Fibroblast of lung (primary cell): ENCODE results near the gene KCNJ5. TPM values are rescaled to one million over a fixed set of nuclear protein-coding genes. Genes with fewer than 3 reads are reported as not detected.

Source experiments
- DNase-seq, 2 donors: peaks; one replicate each; pipeline versions ENCODE4 v3.0.0 to v3.0.0-alpha.2; 2010; ENCODE audit warnings: low read depth in 2 of 2
- H2AFZ ChIP-seq: 2 replicates; pipeline ENCODE4 v1.5.1; 2012; ENCODE audit warnings: low read length, control low read depth, inconsistent platforms
- H3K27ac ChIP-seq: 2 replicates; pipeline ENCODE4 v1.5.1; 2011; ENCODE audit warnings: low read length, control low read depth; ENCODE audit not compliant: insufficient read depth
- H3K27me3 ChIP-seq: 2 replicates; pipeline ENCODE4 v1.5.1; 2011; ENCODE audit warnings: mild to moderate bottlenecking, low read length; ENCODE audit not compliant: control insufficient read depth, insufficient read depth
- H3K36me3 ChIP-seq: 2 replicates; pipeline ENCODE4 v1.5.1; 2011; ENCODE audit warnings: low read length; ENCODE audit not compliant: control insufficient read depth, insufficient read depth
- H3K4me1 ChIP-seq: 2 replicates; pipeline ENCODE4 v1.5.1; 2011; ENCODE audit warnings: low read length; ENCODE audit not compliant: control insufficient read depth, insufficient read depth; ENCODE audit errors: extremely low read depth
- H3K4me2 ChIP-seq: 2 replicates; pipeline ENCODE4 v1.5.1; 2011; ENCODE audit warnings: low read length, control low read depth; ENCODE audit not compliant: insufficient read depth; ENCODE audit errors: extremely low read depth
- H3K4me3 ChIP-seq, 4 experiments: fragments of 200-600 bp in 1 of 4; sonication (generic) in 1 of 4; replicated peaks in 1 of 4; 2 replicates each; pipeline ENCODE4 v1.5.1; 2011 to 2016; ENCODE audit warnings: low read length in 4 of 4, low read depth in 3 of 4, mild to moderate bottlenecking in 3 of 4, control low read depth in 2 of 4, inconsistent platforms in 1 of 4, mixed read lengths in 1 of 4; ENCODE audit not compliant: insufficient read depth in 1 of 4; ENCODE audit errors: control extremely low read depth in 1 of 4
- H3K79me2 ChIP-seq: 2 replicates; pipeline ENCODE4 v1.5.1; 2012; ENCODE audit warnings: mild to moderate bottlenecking, low read length, inconsistent platforms; ENCODE audit not compliant: control insufficient read depth, insufficient read depth
- H3K9ac ChIP-seq: 2 replicates; pipeline ENCODE4 v1.5.1; 2011; ENCODE audit warnings: mild to moderate bottlenecking, low read length, control low read depth; ENCODE audit not compliant: insufficient read depth
- H3K9me3 ChIP-seq: 2 replicates; pipeline ENCODE4 v1.5.1; 2012; ENCODE audit warnings: low read depth, low read length; ENCODE audit not compliant: control insufficient read depth, insufficient read depth
- H4K20me1 ChIP-seq: 2 replicates; pipeline ENCODE4 v1.5.1; 2011; ENCODE audit warnings: low read length; ENCODE audit not compliant: control insufficient read depth, insufficient read depth; ENCODE audit errors: extremely low read depth
- CTCF ChIP-seq, 2 donors: IDR thresholded peaks in 1 of 2; conservative IDR thresholded peaks in 1 of 2; 1 replicate in 1 of 2; 2 replicates in 1 of 2; pipeline ENCODE4 v1.5.1; 2011 to 2012; ENCODE audit warnings: low read length in 2 of 2, control low read depth in 1 of 2, inconsistent platforms in 1 of 2, low read depth in 1 of 2, mild to moderate bottlenecking in 1 of 2
- EZH2 ChIP-seq: IDR thresholded peaks from 2 replicates; pipeline ENCODE4 v1.5.1; 2012; ENCODE audit warnings: low read length, control low read depth, mild to moderate bottlenecking; ENCODE audit errors: missing control alignments
- polyA plus RNA-seq, 2 donors: library from polyadenylated mRNA; depleted of rRNA in 1 of 2; stranded (reverse) in 1 of 2; unstranded in 1 of 2; fragments of >200 nt; gene quantifications; 2 replicates each; pipeline ENCODE4 v1.2.1, GENCODE V29; 2011 to 2012; ENCODE audit warnings: missing spikeins in 1 of 2
- total RNA-seq: library from RNA; depleted of rRNA; stranded (reverse); fragments of >200 nt; gene quantifications from 2 replicates; pipeline ENCODE4 v1.2.1, GENCODE V29; 2014

KCNJ5 gene
- total and polyA plus RNA-seq, 2 donors (not counting 1 experiment from before 2014, with no cell fraction given): 0.24 to 0.33 TPM

GRCh38 chr11:128948583-128948982 is 57.4 kb downstream of the KCNJ5 start:
- Histone ChIP-seq H3K4me1 (no peaks in the 10 kb centered on the region), H3K79me2 (no peaks in the 10 kb centered on the region), H3K27me3 (no peaks in the 10 kb centered on the region), H3K9ac (no peak overlapping the region), H3K27ac (no peak overlapping the region), H4K20me1 (no peaks in the 10 kb centered on the region), H3K4me2 (no peak overlapping the region), H2AFZ (no peak overlapping the region), H3K9me3 (no peaks in the 10 kb centered on the region), H3K4me3 (no peak overlapping the region), H3K36me3 (no peaks in the 10 kb centered on the region)
- TF ChIP-seq CTCF (conservative IDR thresholded peaks at IDR 0.05 in 1 of 2, IDR thresholded peaks at IDR 0.05 in 1 of 2; ENCODE audit: low read depth in 1 of 2, low read length in 2 of 2): peak; percentile 3 to 20
- TF ChIP-seq EZH2: no peak
- no peak for DNase-seq

GRCh38 chr11:128949791-128950454 is 58.8 kb downstream of the KCNJ5 start:
- H3K27me3 ChIP-seq: no peaks in the 10 kb centered on the region
- no peaks in the 10 kb centered on the region for H3K36me3 ChIP-seq
- no peaks in the 10 kb centered on the region for H3K4me1 ChIP-seq
- no peak overlapping the region for H3K27ac ChIP-seq
- no peak overlapping the region for H3K4me2 ChIP-seq
- DNase-seq: peak in 1 of 2 donors; percentile 59
- no peak overlapping the region for H2AFZ ChIP-seq
- no peaks in the 10 kb centered on the region for H3K79me2 ChIP-seq
- H3K9ac ChIP-seq: no peak overlapping the region
- H4K20me1 ChIP-seq: no peaks in the 10 kb centered on the region
- no peaks in the 10 kb centered on the region for H3K9me3 ChIP-seq
- TF ChIP-seq EZH2 (no peak), CTCF (conservative IDR thresholded peaks at IDR 0.05 in 1 of 2, IDR thresholded peaks at IDR 0.05 in 1 of 2; ENCODE audit: low read depth in 1 of 2, low read length in 2 of 2) (no peak)
- no peak overlapping the region for H3K4me3 ChIP-seq

GRCh38 chr11:128953151-128953550 is 62.0 kb downstream of the KCNJ5 start:
- Histone ChIP-seq H2AFZ (no peak overlapping the region), H3K36me3 (no peaks in the 10 kb centered on the region), H4K20me1 (no peaks in the 10 kb centered on the region), H3K4me1 (no peaks in the 10 kb centered on the region), H3K4me2 (no peak overlapping the region), H3K4me3 (no peak overlapping the region), H3K27ac (no peak overlapping the region), H3K79me2 (no peaks in the 10 kb centered on the region), H3K9me3 (no peaks in the 10 kb centered on the region), H3K27me3 (no peaks in the 10 kb centered on the region), H3K9ac (no peak overlapping the region)
- no peak for DNase-seq
- TF ChIP-seq EZH2: no peak
- no peak for TF ChIP-seq CTCF (conservative IDR thresholded peaks at IDR 0.05 in 1 of 2, IDR thresholded peaks at IDR 0.05 in 1 of 2; ENCODE audit: low read depth in 1 of 2, low read length in 2 of 2)
